HepG2 (cell line): Measurements from ENCODE around the gene ZNF446. TPM values are rescaled to one million over a fixed set of nuclear protein-coding genes. Genes with fewer than 3 reads are reported as not detected.

Experiments used
- ELF1 ChIP-seq: sonication (generic); formaldehyde crosslinking; IDR thresholded peaks from 2 replicates; pipeline ENCODE4 v1.4.0; 2020; ENCODE audit warnings: missing genetic modification reagents
- FIP1L1 ChIP-seq: fragments of 200-400 bp; formaldehyde crosslinking; IDR thresholded peaks from 2 replicates; pipeline ENCODE4 v1.6.1; 2018; ENCODE audit warnings: low read depth, mild to moderate bottlenecking, low read length, moderate library complexity, borderline replicate concordance; ENCODE audit not compliant: insufficient read depth
- HDAC6 ChIP-seq: fragments of 200-600 bp; sonication (generic); IDR thresholded peaks from 2 replicates; pipeline ENCODE4 v1.7.0; 2017; ENCODE audit warnings: mild to moderate bottlenecking, antibody characterized with exemption, low read length, low read depth
- MIXL1 ChIP-seq: IDR thresholded peaks from 2 replicates; pipeline ENCODE4 v1.6.1; 2016
- NR1H2 ChIP-seq: sonication (generic); formaldehyde crosslinking; IDR thresholded peaks from 2 replicates; pipeline ENCODE4 v1.8.1; 2022; ENCODE audit warnings: low read depth, missing genetic modification reagents, borderline replicate concordance
- TBP ChIP-seq: sonication (generic); formaldehyde crosslinking; IDR thresholded peaks from 2 replicates; pipeline ENCODE4 v1.5.0; 2020; ENCODE audit warnings: missing genetic modification reagents
- TBX3 ChIP-seq: fragments of 450-650 bp; IDR thresholded peaks from 2 replicates; pipeline ENCODE4 v1.6.1; 2017; ENCODE audit warnings: antibody characterized with exemption, mild to moderate bottlenecking, inconsistent platforms, borderline replicate concordance
- ZFY ChIP-seq: sonication (generic); formaldehyde crosslinking; IDR thresholded peaks from 2 replicates; pipeline ENCODE4 v1.4.0; 2020; ENCODE audit warnings: missing genetic modification reagents
- ZMYM4 ChIP-seq: sonication (generic); formaldehyde crosslinking; IDR thresholded peaks from 2 replicates; pipeline ENCODE4 v1.8.1; 2023; ENCODE audit warnings: mild to moderate bottlenecking, missing genetic modification reagents
- ZNF17 ChIP-seq: sonication (generic); formaldehyde crosslinking; IDR thresholded peaks from 2 replicates; pipeline ENCODE4 v1.5.0; 2020; ENCODE audit warnings: mild to moderate bottlenecking, missing genetic modification reagents
- ZNF205 ChIP-seq: IDR thresholded peaks from 2 replicates; pipeline ENCODE4 v1.6.1; 2018; ENCODE audit warnings: missing biosample characterization, missing genetic modification reagents
- ZNF432 ChIP-seq: sonication (generic); formaldehyde crosslinking; IDR thresholded peaks from 2 replicates; pipeline ENCODE4 v1.5.0; 2020; ENCODE audit warnings: missing genetic modification reagents, mild to moderate bottlenecking, borderline replicate concordance
- ZNF557 ChIP-seq: sonication (generic); formaldehyde crosslinking; IDR thresholded peaks from 2 replicates; pipeline ENCODE4 v1.4.0; 2020; ENCODE audit warnings: missing genetic modification reagents
- ZNF709 ChIP-seq: sonication (generic); formaldehyde crosslinking; IDR thresholded peaks from 2 replicates; pipeline ENCODE4 v1.5.0; 2020; ENCODE audit warnings: mild to moderate bottlenecking, missing genetic modification reagents
- ZNF777 ChIP-seq: sonication (generic); formaldehyde crosslinking; IDR thresholded peaks from 2 replicates; pipeline ENCODE4 v1.4.0; 2020; ENCODE audit warnings: missing genetic modification reagents
- ZNF841 ChIP-seq: sonication (generic); formaldehyde crosslinking; IDR thresholded peaks from 2 replicates; pipeline ENCODE4 v1.8.1; 2023; ENCODE audit warnings: missing genetic modification reagents, borderline replicate concordance
- polyA plus RNA-seq, 8 experiments: library from polyadenylated mRNA; depleted of rRNA in 3 of 8; stranded (reverse) in 7 of 8; unstranded in 1 of 8; fragments of >200 nt; fragmentation: Illumina TruSeq in 4 of 8; extraction: Trizol in 4 of 8; gene quantifications; 2 replicates each; pipeline versions ENCODE4 v1.2.1 to v1.2.3, GENCODE V29; 2011 to 2016; ENCODE audit warnings: low read depth in 4 of 8, missing spikeins in 1 of 8, mixed read lengths in 1 of 8; ENCODE audit not compliant: insufficient read depth in 1 of 8
- total RNA-seq, 5 experiments: library from RNA; depleted of rRNA; stranded (reverse); fragments of >200 nt; fragmentation: Illumina TruSeq; extraction: Trizol; gene quantifications; 2 replicates each; pipeline ENCODE4 v1.2.3, GENCODE V29; 2016; ENCODE audit warnings: low read depth in 1 of 5
- TF ChIP-seq, protein P1 (sequence below): sonication (generic); formaldehyde crosslinking; IDR thresholded peaks from 2 replicates; pipeline ENCODE4 v1.5.1; 2020; ENCODE audit warnings: missing genetic modification reagents, mild to moderate bottlenecking, borderline replicate concordance
- TF ChIP-seq, protein P2 (sequence below): sonication (generic); formaldehyde crosslinking; IDR thresholded peaks from 2 replicates; pipeline ENCODE4 v1.5.0; 2020; ENCODE audit warnings: missing genetic modification reagents
- TF ChIP-seq, protein P3 (sequence below): sonication (generic); formaldehyde crosslinking; IDR thresholded peaks from 2 replicates; pipeline ENCODE4 v1.5.0; 2020; ENCODE audit warnings: missing genetic modification reagents
- TF ChIP-seq, protein P4 (sequence below): sonication (generic); formaldehyde crosslinking; IDR thresholded peaks from 2 replicates; pipeline ENCODE4 v1.4.0; 2020; ENCODE audit warnings: missing genetic modification reagents
- TF ChIP-seq, protein P5 (sequence below): sonication (generic); formaldehyde crosslinking; IDR thresholded peaks from 2 replicates; pipeline ENCODE4 v1.8.0; 2023; ENCODE audit warnings: mild to moderate bottlenecking, missing genetic modification reagents

Gene ZNF446
- total and polyA plus RNA-seq, 2 of the 13 experiments (the other 11 are each of a cell fraction or from before 2014, with no cell fraction given) = 3.0 to 3.6 TPM

DNA sequence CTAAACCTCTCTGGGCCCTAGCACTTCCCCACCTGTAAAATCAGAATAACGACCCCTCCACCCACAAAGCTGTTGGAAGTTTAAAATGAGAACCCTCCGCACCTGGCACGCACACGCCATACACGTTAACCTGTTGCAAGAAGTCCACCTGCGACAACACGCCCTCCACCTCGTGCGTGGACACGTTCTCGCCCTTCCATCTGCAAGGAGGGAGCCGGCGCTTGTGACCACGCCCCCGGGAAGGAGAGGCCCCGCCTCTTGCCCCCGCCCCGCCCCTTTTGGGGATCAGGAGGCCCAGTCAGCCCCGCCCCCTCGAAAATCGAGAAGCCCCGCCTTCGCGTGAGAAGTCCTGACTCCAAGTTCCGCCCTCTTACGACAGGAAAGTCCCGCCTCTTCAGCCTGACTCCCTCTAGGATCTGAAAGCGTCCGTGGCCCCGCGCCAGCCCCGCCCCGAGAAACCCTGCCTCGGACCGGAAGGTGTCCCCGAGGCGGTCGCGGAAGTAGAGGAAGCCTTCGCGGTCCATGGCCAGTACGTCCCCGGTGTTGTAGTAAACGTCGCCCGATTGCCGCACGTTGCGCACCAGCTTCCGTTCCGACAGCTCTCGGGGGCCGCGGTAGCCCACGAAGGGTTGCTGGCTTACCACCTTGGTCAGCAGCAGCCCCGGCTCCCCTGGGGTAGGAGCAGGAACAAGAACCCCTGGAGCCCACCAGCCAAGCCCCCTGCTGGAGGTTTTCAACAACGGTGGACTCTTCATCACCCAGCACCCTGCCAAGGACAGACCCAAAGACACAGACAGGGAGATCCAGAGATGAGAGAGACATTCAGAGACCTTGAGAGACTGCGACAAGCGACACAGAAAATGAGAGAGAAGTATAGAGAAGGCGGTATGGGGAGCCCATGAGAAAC is 23.1 kb downstream of the ZNF446 start (continued):
- TF ChIP-seq, protein P1, sequence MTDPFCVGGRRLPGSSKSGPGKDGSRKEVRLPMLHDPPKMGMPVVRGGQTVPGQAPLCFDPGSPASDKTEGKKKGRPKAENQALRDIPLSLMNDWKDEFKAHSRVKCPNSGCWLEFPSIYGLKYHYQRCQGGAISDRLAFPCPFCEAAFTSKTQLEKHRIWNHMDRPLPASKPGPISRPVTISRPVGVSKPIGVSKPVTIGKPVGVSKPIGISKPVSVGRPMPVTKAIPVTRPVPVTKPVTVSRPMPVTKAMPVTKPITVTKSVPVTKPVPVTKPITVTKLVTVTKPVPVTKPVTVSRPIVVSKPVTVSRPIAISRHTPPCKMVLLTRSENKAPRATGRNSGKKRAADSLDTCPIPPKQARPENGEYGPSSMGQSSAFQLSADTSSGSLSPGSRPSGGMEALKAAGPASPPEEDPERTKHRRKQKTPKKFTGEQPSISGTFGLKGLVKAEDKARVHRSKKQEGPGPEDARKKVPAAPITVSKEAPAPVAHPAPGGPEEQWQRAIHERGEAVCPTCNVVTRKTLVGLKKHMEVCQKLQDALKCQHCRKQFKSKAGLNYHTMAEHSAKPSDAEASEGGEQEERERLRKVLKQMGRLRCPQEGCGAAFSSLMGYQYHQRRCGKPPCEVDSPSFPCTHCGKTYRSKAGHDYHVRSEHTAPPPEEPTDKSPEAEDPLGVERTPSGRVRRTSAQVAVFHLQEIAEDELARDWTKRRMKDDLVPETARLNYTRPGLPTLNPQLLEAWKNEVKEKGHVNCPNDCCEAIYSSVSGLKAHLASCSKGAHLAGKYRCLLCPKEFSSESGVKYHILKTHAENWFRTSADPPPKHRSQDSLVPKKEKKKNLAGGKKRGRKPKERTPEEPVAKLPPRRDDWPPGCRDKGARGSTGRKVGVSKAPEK (CRISPR knock-in tag) = no peak
- TF ChIP-seq ZNF777 (CRISPR knock-in tag) = 0 out of 2 replicates have a peak, but pooled peaks have one; percentile 55
- TF ChIP-seq HDAC6 = no peak
- TF ChIP-seq ZMYM4 (CRISPR knock-in tag) = peak; percentile 77
- no peak for TF ChIP-seq ZNF432 (CRISPR knock-in tag)
- peak; percentile 96 for TF ChIP-seq ELF1
- TF ChIP-seq NR1H2 (CRISPR knock-in tag) = no peak
- TF ChIP-seq ZNF557 (CRISPR knock-in tag) = no peak
- TF ChIP-seq ZFY = peak; percentile 78
- TF ChIP-seq, protein P2, sequence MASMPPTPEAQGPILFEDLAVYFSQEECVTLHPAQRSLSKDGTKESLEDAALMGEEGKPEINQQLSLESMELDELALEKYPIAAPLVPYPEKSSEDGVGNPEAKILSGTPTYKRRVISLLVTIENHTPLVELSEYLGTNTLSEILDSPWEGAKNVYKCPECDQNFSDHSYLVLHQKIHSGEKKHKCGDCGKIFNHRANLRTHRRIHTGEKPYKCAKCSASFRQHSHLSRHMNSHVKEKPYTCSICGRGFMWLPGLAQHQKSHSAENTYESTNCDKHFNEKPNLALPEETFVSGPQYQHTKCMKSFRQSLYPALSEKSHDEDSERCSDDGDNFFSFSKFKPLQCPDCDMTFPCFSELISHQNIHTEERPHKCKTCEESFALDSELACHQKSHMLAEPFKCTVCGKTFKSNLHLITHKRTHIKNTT (CRISPR knock-in tag) = no peak
- no peak for TF ChIP-seq ZNF841 (CRISPR knock-in tag)
- TF ChIP-seq FIP1L1 = 0 out of 2 replicates have a peak, but pooled peaks have one; percentile 53
- TF ChIP-seq ZNF709 (CRISPR knock-in tag) = peak; percentile 61; the same call in 1 of the 2 replicates
- no peak for TF ChIP-seq TBX3
- TF ChIP-seq, protein P3, sequence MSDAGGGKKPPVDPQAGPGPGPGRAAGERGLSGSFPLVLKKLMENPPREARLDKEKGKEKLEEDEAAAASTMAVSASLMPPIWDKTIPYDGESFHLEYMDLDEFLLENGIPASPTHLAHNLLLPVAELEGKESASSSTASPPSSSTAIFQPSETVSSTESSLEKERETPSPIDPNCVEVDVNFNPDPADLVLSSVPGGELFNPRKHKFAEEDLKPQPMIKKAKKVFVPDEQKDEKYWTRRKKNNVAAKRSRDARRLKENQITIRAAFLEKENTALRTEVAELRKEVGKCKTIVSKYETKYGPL = no peak
- no peak for TF ChIP-seq TBP (CRISPR knock-in tag)
- TF ChIP-seq MIXL1 (CRISPR knock-in tag) = no peak; the same call in 1 of the 2 replicates
- TF ChIP-seq ZNF17 (CRISPR knock-in tag) = no peak
- TF ChIP-seq ZNF205 (CRISPR knock-in tag) = peak; percentile 90
- TF ChIP-seq, protein P4, sequence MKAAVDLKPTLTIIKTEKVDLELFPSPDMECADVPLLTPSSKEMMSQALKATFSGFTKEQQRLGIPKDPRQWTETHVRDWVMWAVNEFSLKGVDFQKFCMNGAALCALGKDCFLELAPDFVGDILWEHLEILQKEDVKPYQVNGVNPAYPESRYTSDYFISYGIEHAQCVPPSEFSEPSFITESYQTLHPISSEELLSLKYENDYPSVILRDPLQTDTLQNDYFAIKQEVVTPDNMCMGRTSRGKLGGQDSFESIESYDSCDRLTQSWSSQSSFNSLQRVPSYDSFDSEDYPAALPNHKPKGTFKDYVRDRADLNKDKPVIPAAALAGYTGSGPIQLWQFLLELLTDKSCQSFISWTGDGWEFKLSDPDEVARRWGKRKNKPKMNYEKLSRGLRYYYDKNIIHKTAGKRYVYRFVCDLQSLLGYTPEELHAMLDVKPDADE (CRISPR knock-in tag) = no peak
- TF ChIP-seq, protein P5, sequence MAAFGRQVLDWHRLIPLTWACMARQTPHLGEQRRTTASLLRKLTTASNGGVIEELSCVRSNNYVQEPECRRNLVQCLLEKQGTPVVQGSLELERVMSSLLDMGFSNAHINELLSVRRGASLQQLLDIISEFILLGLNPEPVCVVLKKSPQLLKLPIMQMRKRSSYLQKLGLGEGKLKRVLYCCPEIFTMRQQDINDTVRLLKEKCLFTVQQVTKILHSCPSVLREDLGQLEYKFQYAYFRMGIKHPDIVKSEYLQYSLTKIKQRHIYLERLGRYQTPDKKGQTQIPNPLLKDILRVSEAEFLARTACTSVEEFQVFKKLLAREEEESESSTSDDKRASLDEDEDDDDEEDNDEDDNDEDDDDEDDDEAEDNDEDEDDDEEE (CRISPR knock-in tag) = no peak
